Kidney (tissue), 14 donors: ENCODE measurements around the gene PALD1. TPM values are rescaled to one million over a fixed set of nuclear protein-coding genes. Genes with fewer than 3 reads are reported as not detected.

Experiments
- DNase-seq, 5 donors: peaks; one replicate each; pipeline ENCODE4 v3.0.0-alpha.2; 2013 to 2020
- FAIRE-seq: peaks from 2 replicates; lab custom pipeline; 2012; peaks lifted over from hg19 to GRCh38; lab: Jason Lieb, UNC
- H3K27ac ChIP-seq, 2 donors: one replicate each; pipeline ENCODE4 v1.7.0; 2013; ENCODE audit warnings: low read depth in 2 of 2, low read length in 2 of 2, inconsistent platforms in 1 of 2
- H3K27me3 ChIP-seq: one replicate; pipeline ENCODE4 v1.7.1; 2013; ENCODE audit warnings: low read length, inconsistent platforms; ENCODE audit not compliant: control insufficient read depth, insufficient read depth
- H3K36me3 ChIP-seq, 3 donors: one replicate each; pipeline versions ENCODE4 v1.7.0 to v1.7.1; 2013; ENCODE audit warnings: low read length in 3 of 3, control low read depth in 1 of 3, inconsistent platforms in 1 of 3; ENCODE audit not compliant: insufficient read depth in 3 of 3, control insufficient read depth in 2 of 3
- H3K4me1 ChIP-seq, 3 donors: one replicate each; pipeline versions ENCODE4 v1.7.0 to v1.7.1; 2013; ENCODE audit warnings: low read length in 3 of 3, inconsistent platforms in 1 of 3, low read depth in 1 of 3; ENCODE audit not compliant: control insufficient read depth in 2 of 3, insufficient read depth in 2 of 3
- H3K4me3 ChIP-seq, 3 donors: one replicate each; pipeline versions ENCODE4 v1.7.0 to v1.8.1; 2013; ENCODE audit warnings: low read length in 3 of 3, control low read depth in 1 of 3, inconsistent platforms in 1 of 3
- H3K9ac ChIP-seq, 3 donors: one replicate each; pipeline versions ENCODE4 v1.7.0 to v1.7.1; 2013; ENCODE audit warnings: low read length in 3 of 3, control low read depth in 1 of 3, inconsistent platforms in 1 of 3
- H3K9me3 ChIP-seq, 3 donors: one replicate each; pipeline versions ENCODE4 v1.7.0 to v1.7.1; 2013; ENCODE audit warnings: low read length in 3 of 3, control low read depth in 1 of 3, inconsistent platforms in 1 of 3; ENCODE audit not compliant: control insufficient read depth in 2 of 3, insufficient read depth in 1 of 3
- intact Hi-C: fragments of 100-400 bp; cut with DNase I; formaldehyde crosslinking; loops from one replicate; pipeline ENCODE4 v1.11.1; 2022
- polyA plus RNA-seq: library from polyadenylated mRNA; stranded (reverse); fragments of 350-450 nt; fragmentation: Illumina TruSeq; extraction: RNeasy Lipid Tissue Mini Kit (QIAGEN cat#74804); gene quantifications from one replicate; pipeline ENCODE4 v1.2.3, GENCODE V29; 2014; ENCODE audit warnings: low read depth, low replicate concordance; ENCODE audit not compliant: insufficient read depth
- total RNA-seq: library from RNA; stranded (reverse); fragmentation: NEBNext Ultra II Directional; extraction: Animal tissue kit (Norgen Biotek cat#: 25700); gene quantifications from one replicate; pipeline ENCODE4 v1.2.1, GENCODE V29; 2021
- TF ChIP-seq, protein P1 (sequence below): IDR thresholded peaks from 3 replicates; pipeline ENCODE4 v1.5.1; 2012; ENCODE audit warnings: mild to moderate bottlenecking, moderate library complexity, borderline replicate concordance; ENCODE audit not compliant: insufficient read depth; ENCODE audit errors: extremely low read depth
- donor health status: control.
- donor health status: control.
- donor health status: control.
- donor health status: control.
- donor health status: control.
- donor health status: DM: yes; HTN: yes; CAD: no.
- donor health status: Normal renal cell carcinoma (clear cell type).

PALD1 gene
- total and polyA plus RNA-seq, 2 donors from 2014 or later: 3.0 to 14.4 TPM

DNA sequence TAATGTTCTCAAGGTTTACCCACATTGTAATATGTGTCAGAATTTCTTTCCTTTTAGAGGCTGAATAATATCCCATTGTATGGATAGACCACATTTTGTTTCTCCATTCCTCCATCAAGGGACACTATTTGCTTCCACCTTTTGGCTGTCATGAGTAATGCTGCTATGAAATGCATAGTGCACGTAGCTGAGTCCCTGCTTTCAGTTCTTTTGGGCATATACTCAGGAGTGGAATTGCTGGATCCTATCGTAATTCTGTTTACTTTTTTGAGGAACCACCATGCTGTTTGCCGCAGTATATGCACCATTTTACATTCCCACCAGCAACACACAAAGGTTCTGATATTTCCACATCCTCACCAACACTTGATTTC, 64.0 kb downstream of the PALD1 start:
- Histone ChIP-seq H3K9me3 (no peaks in the 10 kb centered on the region), H3K36me3 (no peaks in the 10 kb centered on the region), H3K27ac (no peak overlapping the region), H3K4me3 (no peak overlapping the region), H3K9ac (no peak overlapping the region), H3K4me1 (peaks cover 0 to 7% (median 3%) of the 10 kb centered on the region in 3 donors), H3K27me3 (no peaks in the 10 kb centered on the region)
- FAIRE-seq (no peak), DNase-seq (no peak)
- intact Hi-C loops: no loop called here
- TF ChIP-seq, protein P1, sequence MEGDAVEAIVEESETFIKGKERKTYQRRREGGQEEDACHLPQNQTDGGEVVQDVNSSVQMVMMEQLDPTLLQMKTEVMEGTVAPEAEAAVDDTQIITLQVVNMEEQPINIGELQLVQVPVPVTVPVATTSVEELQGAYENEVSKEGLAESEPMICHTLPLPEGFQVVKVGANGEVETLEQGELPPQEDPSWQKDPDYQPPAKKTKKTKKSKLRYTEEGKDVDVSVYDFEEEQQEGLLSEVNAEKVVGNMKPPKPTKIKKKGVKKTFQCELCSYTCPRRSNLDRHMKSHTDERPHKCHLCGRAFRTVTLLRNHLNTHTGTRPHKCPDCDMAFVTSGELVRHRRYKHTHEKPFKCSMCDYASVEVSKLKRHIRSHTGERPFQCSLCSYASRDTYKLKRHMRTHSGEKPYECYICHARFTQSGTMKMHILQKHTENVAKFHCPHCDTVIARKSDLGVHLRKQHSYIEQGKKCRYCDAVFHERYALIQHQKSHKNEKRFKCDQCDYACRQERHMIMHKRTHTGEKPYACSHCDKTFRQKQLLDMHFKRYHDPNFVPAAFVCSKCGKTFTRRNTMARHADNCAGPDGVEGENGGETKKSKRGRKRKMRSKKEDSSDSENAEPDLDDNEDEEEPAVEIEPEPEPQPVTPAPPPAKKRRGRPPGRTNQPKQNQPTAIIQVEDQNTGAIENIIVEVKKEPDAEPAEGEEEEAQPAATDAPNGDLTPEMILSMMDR: no peak

DNA sequence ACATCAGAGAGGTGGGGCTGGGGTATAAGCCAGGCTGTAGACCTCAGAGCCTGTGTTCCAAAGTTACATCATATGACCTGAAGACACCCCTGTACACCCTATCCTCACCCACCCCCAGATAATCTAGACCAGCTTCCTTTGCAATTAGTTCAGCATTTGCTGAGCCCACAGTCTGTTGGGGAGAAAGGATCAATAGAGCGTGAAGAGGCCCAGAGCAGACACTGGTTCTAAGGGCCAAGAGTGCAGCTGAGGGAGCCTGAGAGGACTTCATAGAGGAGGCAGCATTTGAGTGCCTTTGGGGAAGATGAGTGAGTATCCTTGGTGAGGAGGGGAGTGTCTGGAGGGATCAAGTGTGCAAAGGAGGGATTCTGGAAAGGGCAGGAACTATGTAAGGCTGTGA, 65.3 kb downstream of the PALD1 start:
- H3K9ac ChIP-seq: no peak overlapping the region
- no peak overlapping the region for H3K4me3 ChIP-seq
- FAIRE-seq (no peak), DNase-seq (no peak)
- no peaks in the 10 kb centered on the region for H3K27me3 ChIP-seq
- H3K4me1 ChIP-seq: peaks cover 0 to 3% (median 0%) of the 10 kb centered on the region in 3 donors
- no peaks in the 10 kb centered on the region for H3K9me3 ChIP-seq
- intact Hi-C loops: no loop called here
- H3K27ac ChIP-seq: no peak overlapping the region
- TF ChIP-seq, protein P1: no peak
- H3K36me3 ChIP-seq: no peaks in the 10 kb centered on the region

GRCh38 chr10:70544431-70545340, 66.1 kb downstream of the PALD1 start:
- no peak overlapping the region for H3K9ac ChIP-seq
- H3K27ac ChIP-seq: no peak overlapping the region
- TF ChIP-seq, protein P1: no peak
- no peaks in the 10 kb centered on the region for H3K36me3 ChIP-seq
- no peak for DNase-seq
- no peak overlapping the region for H3K4me3 ChIP-seq
- no peaks in the 10 kb centered on the region for H3K27me3 ChIP-seq
- peaks cover 0 to 3% (median 0%) of the 10 kb centered on the region in 3 donors for H3K4me1 ChIP-seq
- no peak for FAIRE-seq
- H3K9me3 ChIP-seq: no peaks in the 10 kb centered on the region
- intact Hi-C loops: no loop called here
